Keratinocyte (primary cell): ENCODE data around the gene KIAA1191.

ENCODE experiments used
- EZH2 ChIP-seq: IDR thresholded peaks from one replicate; pipeline ENCODE4 v1.6.1; 2012; ENCODE audit warnings: inconsistent platforms, mild to moderate bottlenecking, low read length, moderate library complexity
- TF ChIP-seq, protein P1 (sequence below), 3 experiments: IDR thresholded peaks in 1 of 3; conservative IDR thresholded peaks in 1 of 3; optimal IDR thresholded peaks in 1 of 3; 2 replicates in 2 of 3; 3 replicates in 1 of 3; pipeline versions ENCODE3 to v1.5.1; 2011; ENCODE audit warnings: low read length in 3 of 3, mild to moderate bottlenecking in 3 of 3, moderate library complexity in 2 of 3, control low read depth in 1 of 3, inconsistent platforms in 1 of 3; ENCODE audit not compliant: insufficient read depth in 2 of 3; ENCODE audit errors: extremely low read depth in 1 of 3

DNA sequence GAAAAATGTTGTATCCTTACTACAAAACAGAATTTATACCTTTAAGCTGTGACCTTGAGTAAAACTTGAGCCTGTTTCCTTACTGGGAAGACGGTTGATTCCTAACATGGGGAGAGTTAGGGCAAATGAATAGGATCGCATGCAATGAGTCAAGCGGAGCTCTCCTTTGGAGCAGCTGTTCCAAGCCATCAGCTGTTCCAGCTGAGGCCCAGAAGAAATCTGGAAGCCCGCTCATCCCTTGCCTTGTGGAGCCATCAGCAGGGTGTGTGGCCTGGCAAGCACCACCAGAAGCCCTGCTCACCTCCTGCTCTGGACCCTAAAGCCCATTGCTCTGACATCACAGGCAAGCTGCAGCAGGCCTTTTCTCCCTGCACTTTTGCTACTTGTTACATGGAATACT lies 8.0 kb downstream of the KIAA1191 start:
- TF ChIP-seq EZH2 = no peak
- TF ChIP-seq, protein P1, sequence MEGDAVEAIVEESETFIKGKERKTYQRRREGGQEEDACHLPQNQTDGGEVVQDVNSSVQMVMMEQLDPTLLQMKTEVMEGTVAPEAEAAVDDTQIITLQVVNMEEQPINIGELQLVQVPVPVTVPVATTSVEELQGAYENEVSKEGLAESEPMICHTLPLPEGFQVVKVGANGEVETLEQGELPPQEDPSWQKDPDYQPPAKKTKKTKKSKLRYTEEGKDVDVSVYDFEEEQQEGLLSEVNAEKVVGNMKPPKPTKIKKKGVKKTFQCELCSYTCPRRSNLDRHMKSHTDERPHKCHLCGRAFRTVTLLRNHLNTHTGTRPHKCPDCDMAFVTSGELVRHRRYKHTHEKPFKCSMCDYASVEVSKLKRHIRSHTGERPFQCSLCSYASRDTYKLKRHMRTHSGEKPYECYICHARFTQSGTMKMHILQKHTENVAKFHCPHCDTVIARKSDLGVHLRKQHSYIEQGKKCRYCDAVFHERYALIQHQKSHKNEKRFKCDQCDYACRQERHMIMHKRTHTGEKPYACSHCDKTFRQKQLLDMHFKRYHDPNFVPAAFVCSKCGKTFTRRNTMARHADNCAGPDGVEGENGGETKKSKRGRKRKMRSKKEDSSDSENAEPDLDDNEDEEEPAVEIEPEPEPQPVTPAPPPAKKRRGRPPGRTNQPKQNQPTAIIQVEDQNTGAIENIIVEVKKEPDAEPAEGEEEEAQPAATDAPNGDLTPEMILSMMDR (optimal IDR thresholded peaks at IDR 0.05 in 1 of 3, IDR thresholded peaks at IDR 0.05 in 1 of 3, conservative IDR thresholded peaks at IDR 0.05 in 1 of 3; ENCODE audit: extremely low read depth in 1 of 3, insufficient read depth in 2 of 3, low read length in 3 of 3) = no peak
